Prostate gland (tissue), 2 donors: ENCODE data around the gene TCP1. TPM values are rescaled to one million over a fixed set of nuclear protein-coding genes. Genes with fewer than 3 reads are reported as not detected.

Source experiments
- DNase-seq: peaks from one replicate; pipeline ENCODE4 v3.0.0-alpha.2; 2019; ENCODE audit warnings: low spot score
- H3K27ac ChIP-seq, 2 donors: fragments of 200-600 bp; sonication (generic); 2 replicates each; pipeline ENCODE4 v1.5.1; 2017 to 2019
- H3K27me3 ChIP-seq: fragments of 200-600 bp; sonication (generic); replicated peaks from 2 replicates; pipeline ENCODE4 v1.5.1; 2019; ENCODE audit not compliant: insufficient read depth
- H3K36me3 ChIP-seq, 2 donors: fragments of 200-600 bp; sonication (generic); 1 replicate in 1 of 2; 2 replicates in 1 of 2; pipeline versions ENCODE4 v1.5.1 to v1.8.1; 2017 to 2019
- H3K4me1 ChIP-seq: fragments of 200-600 bp; sonication (generic); replicated peaks from 2 replicates; pipeline ENCODE4 v1.5.1; 2019
- H3K4me3 ChIP-seq, 2 donors: fragments of 200-600 bp; sonication (generic); 2 replicates each; pipeline ENCODE4 v1.5.1; 2017 to 2019
- H3K9me3 ChIP-seq: fragments of 200-600 bp; sonication (generic); 2 replicates; pipeline ENCODE4 v1.5.1; 2017
- POLR2A ChIP-seq: fragments of 450-650 bp; IDR thresholded peaks from one replicate; pipeline ENCODE4 v1.6.1; 2016; ENCODE audit warnings: antibody characterized with exemption, mild to moderate bottlenecking
- POLR2AphosphoS5 ChIP-seq: sonication (generic); formaldehyde crosslinking; IDR thresholded peaks from one replicate; pipeline ENCODE4 v1.6.1; 2017; ENCODE audit warnings: antibody characterized with exemption
- WGBS: methylation state at CpG from one replicate; pipeline ENCODE4 v1.1.5; 2018; 5-methylcytosine and 5-hydroxymethylcytosine counted together
- intact Hi-C: fragments of 100-400 bp; cut with DNase I; formaldehyde crosslinking; loops from one replicate; pipeline ENCODE4 v1.14.2; 2022
- total RNA-seq, 2 donors: library from RNA; depleted of rRNA; stranded (reverse); fragments of >200 nt; gene quantifications; one replicate each; pipeline ENCODE4 v1.1.0, GENCODE V29; 2016
- TF ChIP-seq, protein P1 (sequence below), 4 experiments: fragments of 200-600 bp in 2 of 4; fragments of 450-650 bp in 2 of 4; sonication (generic) in 2 of 4; IDR thresholded peaks; 1 replicate in 3 of 4; 2 replicates in 1 of 4; pipeline ENCODE4 v1.5.1; 2016 to 2019; ENCODE audit warnings: antibody characterized with exemption in 4 of 4, mild to moderate bottlenecking in 2 of 4, moderate library complexity in 2 of 4

Gene TCP1
- total RNA-seq, 2 donors from 2014 or later: 145 to 187 TPM

GRCh38 chr6:159815410-159815809, 26.0 kb upstream of the TCP1 start:
- no peaks in the 10 kb centered on the region for H3K9me3 ChIP-seq
- 55% methylated on average over 6 of the region's 6 CpGs for WGBS
- H3K4me3 ChIP-seq: no peak overlapping the region
- H3K27me3 ChIP-seq: no peaks in the 10 kb centered on the region
- no peaks in the 10 kb centered on the region for H3K36me3 ChIP-seq
- no peak overlapping the region for H3K27ac ChIP-seq
- no peak for TF ChIP-seq POLR2A
- TF ChIP-seq, protein P1, sequence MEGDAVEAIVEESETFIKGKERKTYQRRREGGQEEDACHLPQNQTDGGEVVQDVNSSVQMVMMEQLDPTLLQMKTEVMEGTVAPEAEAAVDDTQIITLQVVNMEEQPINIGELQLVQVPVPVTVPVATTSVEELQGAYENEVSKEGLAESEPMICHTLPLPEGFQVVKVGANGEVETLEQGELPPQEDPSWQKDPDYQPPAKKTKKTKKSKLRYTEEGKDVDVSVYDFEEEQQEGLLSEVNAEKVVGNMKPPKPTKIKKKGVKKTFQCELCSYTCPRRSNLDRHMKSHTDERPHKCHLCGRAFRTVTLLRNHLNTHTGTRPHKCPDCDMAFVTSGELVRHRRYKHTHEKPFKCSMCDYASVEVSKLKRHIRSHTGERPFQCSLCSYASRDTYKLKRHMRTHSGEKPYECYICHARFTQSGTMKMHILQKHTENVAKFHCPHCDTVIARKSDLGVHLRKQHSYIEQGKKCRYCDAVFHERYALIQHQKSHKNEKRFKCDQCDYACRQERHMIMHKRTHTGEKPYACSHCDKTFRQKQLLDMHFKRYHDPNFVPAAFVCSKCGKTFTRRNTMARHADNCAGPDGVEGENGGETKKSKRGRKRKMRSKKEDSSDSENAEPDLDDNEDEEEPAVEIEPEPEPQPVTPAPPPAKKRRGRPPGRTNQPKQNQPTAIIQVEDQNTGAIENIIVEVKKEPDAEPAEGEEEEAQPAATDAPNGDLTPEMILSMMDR (IDR thresholded peaks at IDR 0.05): no peak
- TF ChIP-seq POLR2AphosphoS5: no peak
- no peak for DNase-seq
- no peaks in the 10 kb centered on the region for H3K4me1 ChIP-seq
- intact Hi-C loops: no loop called here

GRCh38 chr6:159813781-159814180, 24.4 kb upstream of the TCP1 start:
- Histone ChIP-seq H3K9me3 (no peaks in the 10 kb centered on the region), H3K4me1 (no peaks in the 10 kb centered on the region), H3K27me3 (no peaks in the 10 kb centered on the region), H3K36me3 (no peaks in the 10 kb centered on the region), H3K27ac (no peak overlapping the region), H3K4me3 (no peak overlapping the region)
- intact Hi-C loops: no loop called here
- no peak for TF ChIP-seq POLR2A
- TF ChIP-seq, protein P1 (IDR thresholded peaks at IDR 0.05): no peak
- no peak for TF ChIP-seq POLR2AphosphoS5
- DNase-seq: no peak
- WGBS: 86% methylated on average over 9 of the region's 9 CpGs

GRCh38 chr6:159809149-159809548, 19.7 kb upstream of the TCP1 start:
- H3K4me1 ChIP-seq: no peaks in the 10 kb centered on the region
- H3K36me3 ChIP-seq: no peaks in the 10 kb centered on the region
- no peak overlapping the region for H3K27ac ChIP-seq
- no peak for DNase-seq
- no peaks in the 10 kb centered on the region for H3K27me3 ChIP-seq
- WGBS: 95% methylated on average over 4 of the region's 4 CpGs
- intact Hi-C loops: no loop called here
- H3K4me3 ChIP-seq: no peak overlapping the region
- no peaks in the 10 kb centered on the region for H3K9me3 ChIP-seq
- no peak for TF ChIP-seq POLR2AphosphoS5
- TF ChIP-seq, protein P1 (IDR thresholded peaks at IDR 0.05): no peak
- TF ChIP-seq POLR2A: no peak

DNA sequence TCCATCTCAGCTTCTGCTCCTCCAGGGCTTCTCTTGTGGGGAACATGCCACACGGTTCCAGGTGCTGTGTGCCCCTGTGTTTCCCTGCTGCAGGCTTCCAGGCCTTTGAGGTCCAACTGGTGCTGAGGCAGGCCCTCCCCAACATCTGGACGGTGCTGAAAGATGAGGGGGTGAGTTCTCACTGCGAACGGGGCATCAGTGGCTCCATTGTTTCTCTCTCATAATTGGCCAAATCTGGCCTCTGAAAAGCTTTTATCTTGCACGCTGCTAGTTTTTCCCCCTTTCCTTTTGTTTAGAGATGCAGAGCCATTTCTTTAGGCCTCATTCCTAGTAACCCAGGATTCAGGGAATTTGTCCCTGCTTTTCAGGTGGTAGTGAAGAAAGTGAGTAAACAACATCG, 19.2 kb upstream of the TCP1 start:
- no peaks in the 10 kb centered on the region for H3K9me3 ChIP-seq
- H3K36me3 ChIP-seq: no peaks in the 10 kb centered on the region
- no peak overlapping the region for H3K4me3 ChIP-seq
- TF ChIP-seq POLR2AphosphoS5: no peak
- TF ChIP-seq, protein P1 (IDR thresholded peaks at IDR 0.05): no peak
- TF ChIP-seq POLR2A: no peak
- no peaks in the 10 kb centered on the region for H3K4me1 ChIP-seq
- H3K27me3 ChIP-seq: no peaks in the 10 kb centered on the region
- H3K27ac ChIP-seq: no peak overlapping the region
- no peak for DNase-seq
- 81% methylated on average over 6 of the region's 6 CpGs for WGBS
- intact Hi-C loops: no loop called here

DNA sequence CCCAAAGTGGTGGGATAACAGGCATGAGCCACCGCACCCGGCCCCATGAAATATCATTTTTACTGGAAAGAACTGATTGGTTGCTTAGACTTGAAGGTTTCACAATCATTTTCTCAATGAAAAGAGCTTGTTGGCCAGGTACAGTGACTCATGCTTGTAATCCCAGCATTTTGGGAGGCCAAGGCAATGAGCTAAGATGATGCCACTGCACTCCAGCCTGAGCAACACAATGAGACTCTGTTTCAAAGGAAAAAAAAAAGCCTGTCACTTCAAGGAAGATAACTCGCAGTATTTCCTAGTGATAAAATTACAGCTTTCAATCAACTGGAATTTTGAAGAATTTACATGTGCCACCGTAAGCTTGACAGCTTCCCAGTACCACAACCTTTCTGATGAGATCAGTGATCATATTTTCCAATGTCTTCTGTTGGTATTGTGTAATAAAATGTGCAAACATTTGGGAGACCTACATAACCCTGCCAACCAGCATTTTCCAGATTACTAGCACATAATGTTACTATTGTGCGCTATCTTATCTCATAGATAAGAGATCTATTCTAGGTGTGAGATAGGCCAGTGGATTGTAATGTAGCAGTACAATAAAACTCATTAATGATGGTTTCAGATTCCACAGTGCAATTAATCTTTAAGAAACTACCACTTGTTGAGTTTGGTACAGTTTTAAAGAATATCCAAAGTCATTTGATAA, 17.9 kb upstream of the TCP1 start:
- no peaks in the 10 kb centered on the region for H3K9me3 ChIP-seq
- no peak overlapping the region for H3K4me3 ChIP-seq
- H3K4me1 ChIP-seq: no peaks in the 10 kb centered on the region
- no peaks in the 10 kb centered on the region for H3K36me3 ChIP-seq
- WGBS: 77% methylated on average over 5 of the region's 5 CpGs
- TF ChIP-seq POLR2A (no peak), POLR2AphosphoS5 (no peak)
- TF ChIP-seq, protein P1 (IDR thresholded peaks at IDR 0.05): no peak
- H3K27ac ChIP-seq: no peak overlapping the region
- no peaks in the 10 kb centered on the region for H3K27me3 ChIP-seq
- intact Hi-C loops: no loop called here
- DNase-seq: no peak
